HepG2 (cell line): ENCODE data around the gene RAET1E. TPM values are rescaled to one million over a fixed set of nuclear protein-coding genes. Genes with fewer than 3 reads are reported as not detected.

Source experiments
- ISX ChIP-seq: sonication (generic); formaldehyde crosslinking; conservative IDR thresholded peaks from 2 replicates; pipeline ENCODE4 v1.5.0; 2020; ENCODE audit warnings: missing genetic modification reagents
- JUND ChIP-seq: sonication (generic); formaldehyde crosslinking; IDR thresholded peaks from 2 replicates; pipeline ENCODE4 v1.8.0; 2022; ENCODE audit warnings: mild to moderate bottlenecking, missing genetic modification reagents
- KDM5A ChIP-seq: fragments of 200-600 bp; sonication (generic); IDR thresholded peaks from 2 replicates; pipeline ENCODE4 v1.7.0; 2018; ENCODE audit warnings: antibody characterized with exemption, mild to moderate bottlenecking, low read length, borderline replicate concordance
- KLF12 ChIP-seq: sonication (generic); formaldehyde crosslinking; IDR thresholded peaks from 2 replicates; pipeline ENCODE4 v1.4.0; 2020; ENCODE audit warnings: missing genetic modification reagents, borderline replicate concordance
- MAFG ChIP-seq: sonication (generic); formaldehyde crosslinking; IDR thresholded peaks from 2 replicates; pipeline ENCODE4 v1.5.1; 2020; ENCODE audit warnings: mild to moderate bottlenecking, missing genetic modification reagents
- MTF2 ChIP-seq: sonication (generic); formaldehyde crosslinking; IDR thresholded peaks from 2 replicates; pipeline ENCODE4 v1.5.0; 2020; ENCODE audit warnings: missing genetic modification reagents, borderline replicate concordance
- RAD51 ChIP-seq: fragments of 450-650 bp; IDR thresholded peaks from 2 replicates; pipeline ENCODE4 v1.6.1; 2016; ENCODE audit warnings: borderline replicate concordance
- ZBTB38 ChIP-seq: sonication (generic); formaldehyde crosslinking; IDR thresholded peaks from 2 replicates; pipeline ENCODE4 v1.5.1; 2020; ENCODE audit warnings: mild to moderate bottlenecking, missing genetic modification reagents
- ZNF564 ChIP-seq: sonication (generic); formaldehyde crosslinking; IDR thresholded peaks from 2 replicates; pipeline ENCODE4 v1.8.1; 2023; ENCODE audit warnings: mild to moderate bottlenecking, missing genetic modification reagents
- polyA plus RNA-seq, 8 experiments: library from polyadenylated mRNA; depleted of rRNA in 3 of 8; stranded (reverse) in 7 of 8; unstranded in 1 of 8; fragments of >200 nt; fragmentation: Illumina TruSeq in 4 of 8; extraction: Trizol in 4 of 8; gene quantifications; 2 replicates each; pipeline versions ENCODE4 v1.2.1 to v1.2.3, GENCODE V29; 2011 to 2016; ENCODE audit warnings: low read depth in 4 of 8, missing spikeins in 1 of 8, mixed read lengths in 1 of 8; ENCODE audit not compliant: insufficient read depth in 1 of 8
- total RNA-seq, 5 experiments: library from RNA; depleted of rRNA; stranded (reverse); fragments of >200 nt; fragmentation: Illumina TruSeq; extraction: Trizol; gene quantifications; 2 replicates each; pipeline ENCODE4 v1.2.3, GENCODE V29; 2016; ENCODE audit warnings: low read depth in 1 of 5
- TF ChIP-seq, protein P1 (sequence below): sonication (generic); formaldehyde crosslinking; IDR thresholded peaks from 2 replicates; pipeline ENCODE4 v1.4.0; 2020; ENCODE audit warnings: missing genetic modification reagents, borderline replicate concordance
- TF ChIP-seq, protein P2 (sequence below): sonication (generic); formaldehyde crosslinking; IDR thresholded peaks from 2 replicates; pipeline ENCODE4 v1.4.0; 2020; ENCODE audit warnings: missing genetic modification reagents, low read depth, mild to moderate bottlenecking, borderline replicate concordance
- TF ChIP-seq, protein P3 (sequence below): sonication (generic); formaldehyde crosslinking; IDR thresholded peaks from 2 replicates; pipeline ENCODE4 v1.4.0; 2020; ENCODE audit warnings: missing genetic modification reagents
- TF ChIP-seq, protein P4 (sequence below): sonication (generic); formaldehyde crosslinking; IDR thresholded peaks from 2 replicates; pipeline ENCODE4 v1.5.1; 2020; ENCODE audit warnings: missing genetic modification reagents, mild to moderate bottlenecking, borderline replicate concordance
- TF ChIP-seq, protein P5 (sequence below): sonication (generic); formaldehyde crosslinking; IDR thresholded peaks from 2 replicates; pipeline ENCODE4 v1.4.0; 2020; ENCODE audit warnings: mild to moderate bottlenecking, missing genetic modification reagents, borderline replicate concordance

The RAET1E gene
- total and polyA plus RNA-seq, 2 of the 13 experiments (the other 11 are each of a cell fraction or from before 2014, with no cell fraction given) = not detected

DNA sequence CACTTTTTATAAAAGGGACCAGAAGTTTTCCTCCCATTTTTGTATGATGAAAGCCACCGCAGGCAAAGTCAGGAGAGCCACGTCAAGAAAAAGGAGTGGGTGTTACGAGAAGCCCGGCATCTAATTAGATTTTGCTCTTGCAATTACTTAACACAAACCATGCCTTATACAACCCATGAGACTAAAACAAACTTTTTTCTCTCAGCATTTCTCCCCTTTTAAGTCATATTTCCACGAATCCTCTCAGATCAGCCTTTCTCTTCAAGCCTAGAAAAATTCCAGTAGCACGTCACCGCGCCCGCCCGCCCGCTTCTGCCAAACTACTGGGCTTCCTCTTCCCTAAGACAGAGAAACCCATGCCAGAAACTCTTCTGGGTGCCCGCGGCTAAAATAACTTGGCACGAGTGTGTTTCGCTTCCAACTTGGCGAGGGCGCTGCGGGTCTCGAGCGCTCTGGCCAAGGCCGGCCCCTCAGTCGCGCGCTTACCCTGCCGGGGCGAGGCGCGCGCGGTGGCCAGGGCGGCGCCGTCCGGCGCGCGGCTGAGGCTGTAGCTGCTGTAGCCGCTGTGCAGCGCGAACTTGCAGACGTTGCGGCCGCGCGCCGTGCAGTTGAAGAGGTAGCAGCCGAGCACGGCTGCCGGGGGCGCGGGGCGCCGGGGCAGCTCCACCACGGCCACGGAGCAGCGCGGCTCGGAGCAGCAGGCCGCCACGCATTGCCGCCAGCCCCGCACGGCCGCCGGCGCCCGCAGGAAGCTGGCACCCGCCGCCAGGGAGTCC lies 34.8 kb downstream of the RAET1E start (continued):
- TF ChIP-seq, protein P1, sequence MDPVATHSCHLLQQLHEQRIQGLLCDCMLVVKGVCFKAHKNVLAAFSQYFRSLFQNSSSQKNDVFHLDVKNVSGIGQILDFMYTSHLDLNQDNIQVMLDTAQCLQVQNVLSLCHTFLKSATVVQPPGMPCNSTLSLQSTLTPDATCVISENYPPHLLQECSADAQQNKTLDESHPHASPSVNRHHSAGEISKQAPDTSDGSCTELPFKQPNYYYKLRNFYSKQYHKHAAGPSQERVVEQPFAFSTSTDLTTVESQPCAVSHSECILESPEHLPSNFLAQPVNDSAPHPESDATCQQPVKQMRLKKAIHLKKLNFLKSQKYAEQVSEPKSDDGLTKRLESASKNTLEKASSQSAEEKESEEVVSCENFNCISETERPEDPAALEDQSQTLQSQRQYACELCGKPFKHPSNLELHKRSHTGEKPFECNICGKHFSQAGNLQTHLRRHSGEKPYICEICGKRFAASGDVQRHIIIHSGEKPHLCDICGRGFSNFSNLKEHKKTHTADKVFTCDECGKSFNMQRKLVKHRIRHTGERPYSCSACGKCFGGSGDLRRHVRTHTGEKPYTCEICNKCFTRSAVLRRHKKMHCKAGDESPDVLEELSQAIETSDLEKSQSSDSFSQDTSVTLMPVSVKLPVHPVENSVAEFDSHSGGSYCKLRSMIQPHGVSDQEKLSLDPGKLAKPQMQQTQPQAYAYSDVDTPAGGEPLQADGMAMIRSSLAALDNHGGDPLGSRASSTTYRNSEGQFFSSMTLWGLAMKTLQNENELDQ (CRISPR knock-in tag) = no peak
- TF ChIP-seq, protein P2, sequence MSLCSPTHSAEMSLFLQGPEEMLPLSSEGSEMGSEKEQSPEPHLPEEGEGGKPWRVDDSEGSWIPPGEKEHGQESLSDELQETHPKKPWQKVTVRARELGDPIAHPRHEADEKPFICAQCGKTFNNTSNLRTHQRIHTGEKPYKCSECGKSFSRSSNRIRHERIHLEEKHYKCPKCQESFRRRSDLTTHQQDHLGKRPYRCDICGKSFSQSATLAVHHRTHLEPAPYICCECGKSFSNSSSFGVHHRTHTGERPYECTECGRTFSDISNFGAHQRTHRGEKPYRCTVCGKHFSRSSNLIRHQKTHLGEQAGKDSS (CRISPR knock-in tag) = no peak
- TF ChIP-seq, protein P3, sequence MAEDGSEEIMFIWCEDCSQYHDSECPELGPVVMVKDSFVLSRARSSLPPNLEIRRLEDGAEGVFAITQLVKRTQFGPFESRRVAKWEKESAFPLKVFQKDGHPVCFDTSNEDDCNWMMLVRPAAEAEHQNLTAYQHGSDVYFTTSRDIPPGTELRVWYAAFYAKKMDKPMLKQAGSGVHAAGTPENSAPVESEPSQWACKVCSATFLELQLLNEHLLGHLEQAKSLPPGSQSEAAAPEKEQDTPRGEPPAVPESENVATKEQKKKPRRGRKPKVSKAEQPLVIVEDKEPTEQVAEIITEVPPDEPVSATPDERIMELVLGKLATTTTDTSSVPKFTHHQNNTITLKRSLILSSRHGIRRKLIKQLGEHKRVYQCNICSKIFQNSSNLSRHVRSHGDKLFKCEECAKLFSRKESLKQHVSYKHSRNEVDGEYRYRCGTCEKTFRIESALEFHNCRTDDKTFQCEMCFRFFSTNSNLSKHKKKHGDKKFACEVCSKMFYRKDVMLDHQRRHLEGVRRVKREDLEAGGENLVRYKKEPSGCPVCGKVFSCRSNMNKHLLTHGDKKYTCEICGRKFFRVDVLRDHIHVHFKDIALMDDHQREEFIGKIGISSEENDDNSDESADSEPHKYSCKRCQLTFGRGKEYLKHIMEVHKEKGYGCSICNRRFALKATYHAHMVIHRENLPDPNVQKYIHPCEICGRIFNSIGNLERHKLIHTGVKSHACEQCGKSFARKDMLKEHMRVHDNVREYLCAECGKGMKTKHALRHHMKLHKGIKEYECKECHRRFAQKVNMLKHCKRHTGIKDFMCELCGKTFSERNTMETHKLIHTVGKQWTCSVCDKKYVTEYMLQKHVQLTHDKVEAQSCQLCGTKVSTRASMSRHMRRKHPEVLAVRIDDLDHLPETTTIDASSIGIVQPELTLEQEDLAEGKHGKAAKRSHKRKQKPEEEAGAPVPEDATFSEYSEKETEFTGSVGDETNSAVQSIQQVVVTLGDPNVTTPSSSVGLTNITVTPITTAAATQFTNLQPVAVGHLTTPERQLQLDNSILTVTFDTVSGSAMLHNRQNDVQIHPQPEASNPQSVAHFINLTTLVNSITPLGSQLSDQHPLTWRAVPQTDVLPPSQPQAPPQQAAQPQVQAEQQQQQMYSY = no peak
- TF ChIP-seq ISX (CRISPR knock-in tag) = no peak
- TF ChIP-seq JUND (CRISPR knock-in tag) = no peak
- TF ChIP-seq ZNF564 = no peak
- TF ChIP-seq, protein P4, sequence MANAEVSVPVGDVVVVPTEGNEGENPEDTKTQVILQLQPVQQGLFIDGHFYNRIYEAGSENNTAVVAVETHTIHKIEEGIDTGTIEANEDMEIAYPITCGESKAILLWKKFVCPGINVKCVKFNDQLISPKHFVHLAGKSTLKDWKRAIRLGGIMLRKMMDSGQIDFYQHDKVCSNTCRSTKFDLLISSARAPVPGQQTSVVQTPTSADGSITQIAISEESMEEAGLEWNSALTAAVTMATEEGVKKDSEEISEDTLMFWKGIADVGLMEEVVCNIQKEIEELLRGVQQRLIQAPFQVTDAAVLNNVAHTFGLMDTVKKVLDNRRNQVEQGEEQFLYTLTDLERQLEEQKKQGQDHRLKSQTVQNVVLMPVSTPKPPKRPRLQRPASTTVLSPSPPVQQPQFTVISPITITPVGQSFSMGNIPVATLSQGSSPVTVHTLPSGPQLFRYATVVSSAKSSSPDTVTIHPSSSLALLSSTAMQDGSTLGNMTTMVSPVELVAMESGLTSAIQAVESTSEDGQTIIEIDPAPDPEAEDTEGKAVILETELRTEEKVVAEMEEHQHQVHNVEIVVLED (CRISPR knock-in tag) = no peak
- TF ChIP-seq MTF2 (CRISPR knock-in tag) = 0 out of 2 replicates have a peak, but pooled peaks have one; percentile 31
- no peak for TF ChIP-seq KDM5A
- no peak for TF ChIP-seq RAD51
- TF ChIP-seq, protein P5, sequence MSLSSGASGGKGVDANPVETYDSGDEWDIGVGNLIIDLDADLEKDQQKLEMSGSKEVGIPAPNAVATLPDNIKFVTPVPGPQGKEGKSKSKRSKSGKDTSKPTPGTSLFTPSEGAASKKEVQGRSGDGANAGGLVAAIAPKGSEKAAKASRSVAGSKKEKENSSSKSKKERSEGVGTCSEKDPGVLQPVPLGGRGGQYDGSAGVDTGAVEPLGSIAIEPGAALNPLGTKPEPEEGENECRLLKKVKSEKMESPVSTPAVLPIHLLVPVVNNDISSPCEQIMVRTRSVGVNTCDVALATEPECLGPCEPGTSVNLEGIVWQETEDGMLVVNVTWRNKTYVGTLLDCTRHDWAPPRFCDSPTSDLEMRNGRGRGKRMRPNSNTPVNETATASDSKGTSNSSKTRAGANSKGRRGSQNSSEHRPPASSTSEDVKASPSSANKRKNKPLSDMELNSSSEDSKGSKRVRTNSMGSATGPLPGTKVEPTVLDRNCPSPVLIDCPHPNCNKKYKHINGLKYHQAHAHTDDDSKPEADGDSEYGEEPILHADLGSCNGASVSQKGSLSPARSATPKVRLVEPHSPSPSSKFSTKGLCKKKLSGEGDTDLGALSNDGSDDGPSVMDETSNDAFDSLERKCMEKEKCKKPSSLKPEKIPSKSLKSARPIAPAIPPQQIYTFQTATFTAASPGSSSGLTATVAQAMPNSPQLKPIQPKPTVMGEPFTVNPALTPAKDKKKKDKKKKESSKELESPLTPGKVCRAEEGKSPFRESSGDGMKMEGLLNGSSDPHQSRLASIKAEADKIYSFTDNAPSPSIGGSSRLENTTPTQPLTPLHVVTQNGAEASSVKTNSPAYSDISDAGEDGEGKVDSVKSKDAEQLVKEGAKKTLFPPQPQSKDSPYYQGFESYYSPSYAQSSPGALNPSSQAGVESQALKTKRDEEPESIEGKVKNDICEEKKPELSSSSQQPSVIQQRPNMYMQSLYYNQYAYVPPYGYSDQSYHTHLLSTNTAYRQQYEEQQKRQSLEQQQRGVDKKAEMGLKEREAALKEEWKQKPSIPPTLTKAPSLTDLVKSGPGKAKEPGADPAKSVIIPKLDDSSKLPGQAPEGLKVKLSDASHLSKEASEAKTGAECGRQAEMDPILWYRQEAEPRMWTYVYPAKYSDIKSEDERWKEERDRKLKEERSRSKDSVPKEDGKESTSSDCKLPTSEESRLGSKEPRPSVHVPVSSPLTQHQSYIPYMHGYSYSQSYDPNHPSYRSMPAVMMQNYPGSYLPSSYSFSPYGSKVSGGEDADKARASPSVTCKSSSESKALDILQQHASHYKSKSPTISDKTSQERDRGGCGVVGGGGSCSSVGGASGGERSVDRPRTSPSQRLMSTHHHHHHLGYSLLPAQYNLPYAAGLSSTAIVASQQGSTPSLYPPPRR = no peak
- TF ChIP-seq ZBTB38 (CRISPR knock-in tag) = peak; percentile 61; the same call in 1 of the 2 replicates
- TF ChIP-seq KLF12 (CRISPR knock-in tag) = peak; percentile 63; the same call in 1 of the 2 replicates
- TF ChIP-seq MAFG (CRISPR knock-in tag) = no peak
